ENCODE data around the gene USF1. TPM values are rescaled to one million over a fixed set of nuclear protein-coding genes. Genes with fewer than 3 reads are reported as not detected.

USF1 gene
- total and polyA plus RNA-seq, 9 of the 15 experiments (the other 6 are each of a cell fraction or from before 2014, with no cell fraction given) = 7.4 to 60.2 (median 54.2) TPM

DNA sequence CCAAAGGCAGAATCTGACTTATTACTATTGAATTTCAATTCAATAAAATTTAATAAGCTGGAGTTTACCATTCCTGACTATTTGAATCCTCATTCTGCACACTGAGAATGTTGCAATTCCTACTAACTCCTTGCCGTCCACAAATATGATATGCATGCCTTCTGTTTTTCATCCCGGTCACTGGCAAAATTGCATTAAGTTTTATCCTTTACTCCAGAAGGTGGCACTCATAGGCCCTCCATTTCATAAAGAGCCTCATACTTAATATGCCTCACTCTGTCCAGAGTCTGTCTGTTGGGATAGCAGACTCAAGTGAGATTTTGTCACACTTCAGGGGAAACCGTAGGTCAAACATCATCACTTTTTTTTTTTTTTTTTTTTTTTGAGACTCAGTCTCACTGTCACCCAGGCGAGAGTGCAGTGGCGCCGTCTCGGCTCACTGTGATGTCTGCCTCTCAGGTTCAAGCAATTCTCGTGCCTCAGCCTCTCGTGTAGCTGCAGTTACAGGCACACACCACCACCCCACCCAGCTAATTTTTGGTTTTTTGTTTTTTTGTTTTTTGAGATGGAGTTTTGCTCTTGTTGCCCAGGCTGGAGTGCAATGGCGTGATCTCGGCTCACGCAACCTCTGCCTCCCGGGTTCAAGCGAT is 52.1 kb downstream of the USF1 start:
- 80% methylated on average over 10 of the region's 14 CpGs for WGBS (ENCODE audit: insufficient coverage, low coverage, missing lambda C conversion rate)
- DNase-seq (ENCODE audit: extremely low read depth in 1 of 4, low spot score in 3 of 4) = peak in 1 of 4 experiments; percentile 54
- H3K9ac ChIP-seq (ENCODE audit: insufficient read depth in 1 of 2, low read depth in 2 of 2, low read length in 2 of 2) = no peak overlapping the region
- ATAC-seq = peak; percentile 13; the same call in 2 of the 3 replicates
- BruUV-seq (replicated peaks) = no TSS peak
- ChIA-PET CTCF (ENCODE audit: low intra/inter-chr PET ratio) (interaction anchor here (0.8 to 1.1 kb wide), 2 partner anchors 104 to 146 kb away, joined by 3 to 5 read pairs; partner anchors contain the start of gene KLHDC9), POLR2A (no interaction called here)
- no peaks in the 10 kb centered on the region for H3K9me3 ChIP-seq (replicated peaks; ENCODE audit: control insufficient read depth, insufficient read depth, low read depth, low read length)
- H3K27ac ChIP-seq (ENCODE audit: extremely low read depth, low read depth, low read length) = no peak overlapping the region
- H3K4me2 ChIP-seq (ENCODE audit: insufficient read depth, low read length) = no peak overlapping the region
- H3K9me1 ChIP-seq (ENCODE audit: control insufficient read depth, insufficient read depth, low read length) = no peaks in the 10 kb centered on the region
- H3K79me2 ChIP-seq (ENCODE audit: control insufficient read depth, insufficient read depth, low read length) = no peaks in the 10 kb centered on the region
- H3K36me3 ChIP-seq (ENCODE audit: control insufficient read depth, insufficient read depth, low read length) = peaks cover 25% of the 10 kb centered on the region
- H2AFZ ChIP-seq (ENCODE audit: low read depth, low read length) = no peak overlapping the region
- H3K4me1 ChIP-seq (replicated peaks in 1 of 2; ENCODE audit: control insufficient read depth in 2 of 2, insufficient read depth in 2 of 2, low read length in 2 of 2) = peaks cover 14 to 25% of the 10 kb centered on the region in 2 experiments; a peak in 4 of 5 replicates
- 0 out of 2 replicates have a peak, but pooled peaks cover 3% of the 10 kb centered on the region for H4K20me1 ChIP-seq (replicated peaks; ENCODE audit: control insufficient read depth, insufficient read depth, low read length)
- no peak for FAIRE-seq
- intact Hi-C loops (cut with micrococcal nuclease) (loop anchor here (5.0 kb wide), 1 partner anchor 311 kb away; no protein-coding TSS in a partner anchor), in situ Hi-C loops (cut with MboI) (loop anchor here (10.0 kb wide), 1 partner anchor 101 kb away; the partner anchor contains the start of gene KLHDC9)
- H3K4me3 ChIP-seq = no peak overlapping the region
- no peaks in the 10 kb centered on the region for H3K27me3 ChIP-seq (ENCODE audit: control insufficient read depth in 2 of 2, insufficient read depth in 2 of 2, low read length in 2 of 2)
- TF ChIP-seq, protein P1, sequence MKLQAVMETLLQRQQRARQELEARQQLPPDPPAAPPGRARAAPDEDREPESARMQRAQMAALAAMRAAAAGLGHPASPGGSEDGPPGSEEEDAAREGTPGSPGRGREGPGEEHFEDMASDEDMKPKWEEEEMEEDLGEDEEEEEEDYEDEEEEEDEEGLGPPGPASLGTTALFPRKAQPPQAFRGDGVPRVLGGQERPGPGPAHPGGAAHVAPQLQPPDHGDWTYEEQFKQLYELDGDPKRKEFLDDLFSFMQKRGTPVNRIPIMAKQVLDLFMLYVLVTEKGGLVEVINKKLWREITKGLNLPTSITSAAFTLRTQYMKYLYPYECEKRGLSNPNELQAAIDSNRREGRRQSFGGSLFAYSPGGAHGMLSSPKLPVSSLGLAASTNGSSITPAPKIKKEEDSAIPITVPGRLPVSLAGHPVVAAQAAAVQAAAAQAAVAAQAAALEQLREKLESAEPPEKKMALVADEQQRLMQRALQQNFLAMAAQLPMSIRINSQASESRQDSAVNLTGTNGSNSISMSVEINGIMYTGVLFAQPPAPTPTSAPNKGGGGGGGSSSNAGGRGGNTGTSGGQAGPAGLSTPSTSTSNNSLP (IDR thresholded peaks at IDR 0.05; ENCODE audit: borderline replicate concordance, low read depth, low read length) = 0 out of 2 replicates have a peak, but pooled peaks have one; percentile 26
- TF ChIP-seq, protein P2, sequence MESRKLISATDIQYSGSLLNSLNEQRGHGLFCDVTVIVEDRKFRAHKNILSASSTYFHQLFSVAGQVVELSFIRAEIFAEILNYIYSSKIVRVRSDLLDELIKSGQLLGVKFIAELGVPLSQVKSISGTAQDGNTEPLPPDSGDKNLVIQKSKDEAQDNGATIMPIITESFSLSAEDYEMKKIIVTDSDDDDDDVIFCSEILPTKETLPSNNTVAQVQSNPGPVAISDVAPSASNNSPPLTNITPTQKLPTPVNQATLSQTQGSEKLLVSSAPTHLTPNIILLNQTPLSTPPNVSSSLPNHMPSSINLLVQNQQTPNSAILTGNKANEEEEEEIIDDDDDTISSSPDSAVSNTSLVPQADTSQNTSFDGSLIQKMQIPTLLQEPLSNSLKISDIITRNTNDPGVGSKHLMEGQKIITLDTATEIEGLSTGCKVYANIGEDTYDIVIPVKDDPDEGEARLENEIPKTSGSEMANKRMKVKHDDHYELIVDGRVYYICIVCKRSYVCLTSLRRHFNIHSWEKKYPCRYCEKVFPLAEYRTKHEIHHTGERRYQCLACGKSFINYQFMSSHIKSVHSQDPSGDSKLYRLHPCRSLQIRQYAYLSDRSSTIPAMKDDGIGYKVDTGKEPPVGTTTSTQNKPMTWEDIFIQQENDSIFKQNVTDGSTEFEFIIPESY (CRISPR knock-in tag; IDR thresholded peaks at IDR 0.05) = 0 out of 2 replicates have a peak, but pooled peaks have one; percentile 49
- TF ChIP-seq, protein P3, sequence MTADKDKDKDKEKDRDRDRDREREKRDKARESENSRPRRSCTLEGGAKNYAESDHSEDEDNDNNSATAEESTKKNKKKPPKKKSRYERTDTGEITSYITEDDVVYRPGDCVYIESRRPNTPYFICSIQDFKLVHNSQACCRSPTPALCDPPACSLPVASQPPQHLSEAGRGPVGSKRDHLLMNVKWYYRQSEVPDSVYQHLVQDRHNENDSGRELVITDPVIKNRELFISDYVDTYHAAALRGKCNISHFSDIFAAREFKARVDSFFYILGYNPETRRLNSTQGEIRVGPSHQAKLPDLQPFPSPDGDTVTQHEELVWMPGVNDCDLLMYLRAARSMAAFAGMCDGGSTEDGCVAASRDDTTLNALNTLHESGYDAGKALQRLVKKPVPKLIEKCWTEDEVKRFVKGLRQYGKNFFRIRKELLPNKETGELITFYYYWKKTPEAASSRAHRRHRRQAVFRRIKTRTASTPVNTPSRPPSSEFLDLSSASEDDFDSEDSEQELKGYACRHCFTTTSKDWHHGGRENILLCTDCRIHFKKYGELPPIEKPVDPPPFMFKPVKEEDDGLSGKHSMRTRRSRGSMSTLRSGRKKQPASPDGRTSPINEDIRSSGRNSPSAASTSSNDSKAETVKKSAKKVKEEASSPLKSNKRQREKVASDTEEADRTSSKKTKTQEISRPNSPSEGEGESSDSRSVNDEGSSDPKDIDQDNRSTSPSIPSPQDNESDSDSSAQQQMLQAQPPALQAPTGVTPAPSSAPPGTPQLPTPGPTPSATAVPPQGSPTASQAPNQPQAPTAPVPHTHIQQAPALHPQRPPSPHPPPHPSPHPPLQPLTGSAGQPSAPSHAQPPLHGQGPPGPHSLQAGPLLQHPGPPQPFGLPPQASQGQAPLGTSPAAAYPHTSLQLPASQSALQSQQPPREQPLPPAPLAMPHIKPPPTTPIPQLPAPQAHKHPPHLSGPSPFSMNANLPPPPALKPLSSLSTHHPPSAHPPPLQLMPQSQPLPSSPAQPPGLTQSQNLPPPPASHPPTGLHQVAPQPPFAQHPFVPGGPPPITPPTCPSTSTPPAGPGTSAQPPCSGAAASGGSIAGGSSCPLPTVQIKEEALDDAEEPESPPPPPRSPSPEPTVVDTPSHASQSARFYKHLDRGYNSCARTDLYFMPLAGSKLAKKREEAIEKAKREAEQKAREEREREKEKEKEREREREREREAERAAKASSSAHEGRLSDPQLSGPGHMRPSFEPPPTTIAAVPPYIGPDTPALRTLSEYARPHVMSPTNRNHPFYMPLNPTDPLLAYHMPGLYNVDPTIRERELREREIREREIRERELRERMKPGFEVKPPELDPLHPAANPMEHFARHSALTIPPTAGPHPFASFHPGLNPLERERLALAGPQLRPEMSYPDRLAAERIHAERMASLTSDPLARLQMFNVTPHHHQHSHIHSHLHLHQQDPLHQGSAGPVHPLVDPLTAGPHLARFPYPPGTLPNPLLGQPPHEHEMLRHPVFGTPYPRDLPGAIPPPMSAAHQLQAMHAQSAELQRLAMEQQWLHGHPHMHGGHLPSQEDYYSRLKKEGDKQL (CRISPR knock-in tag; IDR thresholded peaks at IDR 0.05; ENCODE audit: borderline replicate concordance) = no peak
- TF ChIP-seq CC2D1A (IDR thresholded peaks at IDR 0.05) = no peak
- TF ChIP-seq RAD21 (CRISPR knock-in tag; conservative IDR thresholded peaks at IDR 0.05 in 1 of 2, IDR thresholded peaks at IDR 0.05 in 1 of 2) = peak in 1 of 2 experiments; percentile 60; a peak in 2 of 4 replicates
- TF ChIP-seq, protein P4, sequence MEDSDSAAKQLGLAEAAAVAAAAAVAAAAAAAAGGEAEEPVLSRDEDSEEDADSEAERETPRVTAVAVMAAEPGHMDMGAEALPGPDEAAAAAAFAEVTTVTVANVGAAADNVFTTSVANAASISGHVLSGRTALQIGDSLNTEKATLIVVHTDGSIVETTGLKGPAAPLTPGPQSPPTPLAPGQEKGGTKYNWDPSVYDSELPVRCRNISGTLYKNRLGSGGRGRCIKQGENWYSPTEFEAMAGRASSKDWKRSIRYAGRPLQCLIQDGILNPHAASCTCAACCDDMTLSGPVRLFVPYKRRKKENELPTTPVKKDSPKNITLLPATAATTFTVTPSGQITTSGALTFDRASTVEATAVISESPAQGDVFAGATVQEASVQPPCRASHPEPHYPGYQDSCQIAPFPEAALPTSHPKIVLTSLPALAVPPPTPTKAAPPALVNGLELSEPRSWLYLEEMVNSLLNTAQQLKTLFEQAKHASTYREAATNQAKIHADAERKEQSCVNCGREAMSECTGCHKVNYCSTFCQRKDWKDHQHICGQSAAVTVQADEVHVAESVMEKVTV (CRISPR knock-in tag; IDR thresholded peaks at IDR 0.05) = 0 out of 2 replicates have a peak, but pooled peaks have one; percentile 24
- TF ChIP-seq SMC3 (conservative IDR thresholded peaks at IDR 0.05; ENCODE audit: insufficient read depth, low read depth, low read length) = 0 out of 2 replicates have a peak, but pooled peaks have one; percentile 22
